Fibroblast of mammary gland (primary cell): ENCODE data around the gene PPM1J.

Experiments used
- DNase-seq: peaks from one replicate; pipeline ENCODE4 v3.0.0-alpha.2; 2010; ENCODE audit warnings: low read depth
- H3K4me3 ChIP-seq: 2 replicates; pipeline ENCODE4 v1.5.1; 2011; ENCODE audit warnings: low read depth, mild to moderate bottlenecking, low read length, moderate library complexity; ENCODE audit not compliant: control insufficient read depth
- TF ChIP-seq, protein P1 (sequence below): conservative IDR thresholded peaks from 2 replicates; pipeline ENCODE4 v1.5.1; 2011; ENCODE audit warnings: low read depth, low read length, inconsistent platforms; ENCODE audit not compliant: control insufficient read depth, insufficient read depth

PPM1J gene

DNA sequence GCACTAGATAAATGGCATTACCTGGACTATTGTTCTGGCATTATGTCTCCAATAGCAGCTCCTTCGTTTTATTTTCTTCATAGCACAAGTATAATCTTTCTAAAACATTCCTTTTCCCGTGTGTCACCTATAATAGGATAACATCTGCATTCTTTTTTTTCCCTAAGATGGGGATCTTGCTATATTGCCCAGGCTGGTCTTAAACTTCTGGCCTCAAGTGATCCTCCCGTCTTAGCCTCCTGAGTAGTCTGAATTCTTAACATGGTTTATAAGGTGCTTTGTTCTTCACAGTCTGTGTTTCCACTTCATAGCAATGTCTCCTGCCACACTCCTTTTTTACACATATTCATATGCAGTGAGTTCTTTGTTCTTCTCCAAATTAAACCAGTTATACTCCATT lies 49.3 kb downstream of the PPM1J start:
- TF ChIP-seq, protein P1, sequence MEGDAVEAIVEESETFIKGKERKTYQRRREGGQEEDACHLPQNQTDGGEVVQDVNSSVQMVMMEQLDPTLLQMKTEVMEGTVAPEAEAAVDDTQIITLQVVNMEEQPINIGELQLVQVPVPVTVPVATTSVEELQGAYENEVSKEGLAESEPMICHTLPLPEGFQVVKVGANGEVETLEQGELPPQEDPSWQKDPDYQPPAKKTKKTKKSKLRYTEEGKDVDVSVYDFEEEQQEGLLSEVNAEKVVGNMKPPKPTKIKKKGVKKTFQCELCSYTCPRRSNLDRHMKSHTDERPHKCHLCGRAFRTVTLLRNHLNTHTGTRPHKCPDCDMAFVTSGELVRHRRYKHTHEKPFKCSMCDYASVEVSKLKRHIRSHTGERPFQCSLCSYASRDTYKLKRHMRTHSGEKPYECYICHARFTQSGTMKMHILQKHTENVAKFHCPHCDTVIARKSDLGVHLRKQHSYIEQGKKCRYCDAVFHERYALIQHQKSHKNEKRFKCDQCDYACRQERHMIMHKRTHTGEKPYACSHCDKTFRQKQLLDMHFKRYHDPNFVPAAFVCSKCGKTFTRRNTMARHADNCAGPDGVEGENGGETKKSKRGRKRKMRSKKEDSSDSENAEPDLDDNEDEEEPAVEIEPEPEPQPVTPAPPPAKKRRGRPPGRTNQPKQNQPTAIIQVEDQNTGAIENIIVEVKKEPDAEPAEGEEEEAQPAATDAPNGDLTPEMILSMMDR: no peak
- no peak overlapping the region for H3K4me3 ChIP-seq
- DNase-seq: no peak
